Keratinocyte (primary cell): ENCODE measurements around the gene PRDX5. TPM values are rescaled to one million over a fixed set of nuclear protein-coding genes. Genes with fewer than 3 reads are reported as not detected.
A peak's percentile ranks its signal among the peaks of the same experiment; 100 is the strongest.

Experiments
- DNase-seq: peaks from one replicate; pipeline ENCODE4 v3.0.0-alpha.2; 2011; ENCODE audit warnings: low read depth, missing footprints, low spot score
- FAIRE-seq: peaks from 2 replicates; lab custom pipeline; 2011; peaks lifted over from hg19 to GRCh38; lab: Jason Lieb, UNC
- H2AFZ ChIP-seq: 2 replicates; pipeline ENCODE4 v1.6.0; 2012; ENCODE audit warnings: low read length, control low read depth, inconsistent platforms; ENCODE audit not compliant: control insufficient read depth
- H3K27ac ChIP-seq: 2 replicates; pipeline ENCODE4 v1.5.1; 2011; ENCODE audit warnings: low read length; ENCODE audit not compliant: control insufficient read depth, insufficient read depth
- H3K27me3 ChIP-seq: 3 replicates; pipeline ENCODE4 v1.6.0; 2011; ENCODE audit warnings: low read length; ENCODE audit not compliant: control insufficient read depth, insufficient read depth; ENCODE audit errors: extremely low read depth
- H3K36me3 ChIP-seq, 2 experiments: 2 replicates in 1 of 2; 3 replicates in 1 of 2; pipeline ENCODE4 v1.5.1; 2011; ENCODE audit warnings: low read length in 2 of 2, mild to moderate bottlenecking in 1 of 2; ENCODE audit not compliant: control insufficient read depth in 2 of 2, insufficient read depth in 2 of 2; ENCODE audit errors: extremely low read depth in 1 of 2
- H3K4me1 ChIP-seq: 3 replicates; pipeline ENCODE4 v1.5.1; 2011; ENCODE audit warnings: low read length; ENCODE audit not compliant: control insufficient read depth, insufficient read depth; ENCODE audit errors: extremely low read depth
- H3K4me2 ChIP-seq: 3 replicates; pipeline ENCODE4 v1.6.0; 2011; ENCODE audit warnings: low read depth, low read length; ENCODE audit not compliant: control insufficient read depth, insufficient read depth; ENCODE audit errors: extremely low read depth
- H3K4me3 ChIP-seq, 3 experiments: fragments of 200-600 bp in 1 of 3; sonication (generic) in 1 of 3; 2 replicates in 2 of 3; 3 replicates in 1 of 3; pipeline ENCODE4 v1.5.1; 2011 to 2016; ENCODE audit warnings: low read length in 3 of 3, mild to moderate bottlenecking in 3 of 3, control low read depth in 2 of 3, inconsistent platforms in 1 of 3, low read depth in 1 of 3, mixed read lengths in 1 of 3, mixed run types in 1 of 3, moderate library complexity in 1 of 3; ENCODE audit not compliant: control insufficient read depth in 2 of 3, insufficient read depth in 2 of 3; ENCODE audit errors: extremely low read depth in 1 of 3
- H3K79me2 ChIP-seq: 2 replicates; pipeline ENCODE4 v1.6.0; 2012; ENCODE audit warnings: low read length; ENCODE audit not compliant: control insufficient read depth, insufficient read depth
- H3K9ac ChIP-seq: 3 replicates; pipeline ENCODE4 v1.6.0; 2011; ENCODE audit warnings: low read length; ENCODE audit not compliant: control insufficient read depth, insufficient read depth; ENCODE audit errors: extremely low read depth
- H3K9me1 ChIP-seq: 3 replicates; pipeline ENCODE4 v1.6.0; 2011; ENCODE audit warnings: low read length; ENCODE audit not compliant: control insufficient read depth, insufficient read depth; ENCODE audit errors: extremely low read depth
- H3K9me3 ChIP-seq: 2 replicates; pipeline ENCODE4 v1.5.1; 2012; ENCODE audit warnings: low read depth, low read length; ENCODE audit not compliant: control insufficient read depth
- H4K20me1 ChIP-seq: 3 replicates; pipeline ENCODE4 v1.6.0; 2011; ENCODE audit warnings: low read length; ENCODE audit not compliant: control insufficient read depth, insufficient read depth; ENCODE audit errors: extremely low read depth
- EZH2 ChIP-seq: IDR thresholded peaks from one replicate; pipeline ENCODE4 v1.6.1; 2012; ENCODE audit warnings: inconsistent platforms, mild to moderate bottlenecking, low read length, moderate library complexity
- dilution Hi-C: fragments of 300-500 bp; cut with MboI; formaldehyde crosslinking; loops from one replicate; pipeline ENCODE4 v1.7.0; 2020; ENCODE audit warnings: low sequenced_read_pairs; ENCODE audit not compliant: extremely low pct_ligation_motif_present
- polyA plus RNA-seq, 5 experiments: library from polyadenylated mRNA; depleted of rRNA in 3 of 5; stranded (reverse) in 3 of 5; stranded (forward) in 1 of 5; unstranded in 1 of 5; fragments of >200 nt; gene quantifications; 1 replicate in 1 of 5; 2 replicates in 3 of 5; 3 replicates in 1 of 5; pipeline versions ENCODE4 v1.2.1 to v1.2.3, GENCODE V29; 2011 to 2012; ENCODE audit warnings: missing spikeins in 2 of 5, low read depth in 1 of 5, low replicate concordance in 1 of 5
- TF ChIP-seq, protein P1 (sequence below), 3 experiments: IDR thresholded peaks in 1 of 3; conservative IDR thresholded peaks in 1 of 3; optimal IDR thresholded peaks in 1 of 3; 2 replicates in 2 of 3; 3 replicates in 1 of 3; pipeline versions ENCODE3 to v1.5.1; 2011; ENCODE audit warnings: low read length in 3 of 3, mild to moderate bottlenecking in 3 of 3, moderate library complexity in 2 of 3, control low read depth in 1 of 3, inconsistent platforms in 1 of 3; ENCODE audit not compliant: insufficient read depth in 2 of 3; ENCODE audit errors: extremely low read depth in 1 of 3

Gene PRDX5
- polyA plus RNA-seq, 1 donor (not counting 4 experiments of a cell fraction or from before 2014, with no cell fraction given) = 590 TPM

DNA sequence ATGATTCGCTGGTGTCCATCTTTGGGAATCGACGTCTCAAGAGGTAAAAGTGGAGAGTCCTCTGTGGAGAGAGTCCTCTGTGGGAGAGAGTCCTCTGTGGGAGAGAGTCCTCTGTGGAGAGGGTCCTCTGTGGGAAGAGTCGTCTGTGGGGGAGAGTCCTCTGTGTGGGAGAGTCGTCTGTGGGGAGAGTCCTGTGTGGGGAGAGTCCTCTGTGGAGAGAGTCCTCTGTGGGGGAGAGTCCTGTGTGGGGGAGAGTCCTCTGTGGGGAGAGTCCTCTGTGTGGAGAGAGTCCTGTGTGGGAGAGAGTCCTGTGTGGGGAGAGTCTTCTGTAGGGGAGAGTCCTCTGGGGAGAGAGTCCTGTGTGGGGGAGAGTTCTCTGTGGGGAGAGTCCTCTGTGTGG is 3.1 kb downstream of the PRDX5 start:
- peaks cover 65% of the 10 kb centered on the region for H3K4me1 ChIP-seq
- H3K4me2 ChIP-seq = peak overlapping the region; percentile 35
- H3K27me3 ChIP-seq = no peaks in the 10 kb centered on the region
- dilution Hi-C loops = no loop called here
- peaks cover 24% of the 10 kb centered on the region for H3K79me2 ChIP-seq
- peaks cover 23% of the 10 kb centered on the region in 2 experiments for H3K36me3 ChIP-seq
- DNase-seq (no peak), FAIRE-seq (no peak)
- no peaks in the 10 kb centered on the region for H3K9me3 ChIP-seq
- H4K20me1 ChIP-seq = no peaks in the 10 kb centered on the region
- no peak overlapping the region for H2AFZ ChIP-seq
- H3K4me3 ChIP-seq = peak overlapping the region in 1 of 3 experiments; percentile 4
- TF ChIP-seq, protein P1, sequence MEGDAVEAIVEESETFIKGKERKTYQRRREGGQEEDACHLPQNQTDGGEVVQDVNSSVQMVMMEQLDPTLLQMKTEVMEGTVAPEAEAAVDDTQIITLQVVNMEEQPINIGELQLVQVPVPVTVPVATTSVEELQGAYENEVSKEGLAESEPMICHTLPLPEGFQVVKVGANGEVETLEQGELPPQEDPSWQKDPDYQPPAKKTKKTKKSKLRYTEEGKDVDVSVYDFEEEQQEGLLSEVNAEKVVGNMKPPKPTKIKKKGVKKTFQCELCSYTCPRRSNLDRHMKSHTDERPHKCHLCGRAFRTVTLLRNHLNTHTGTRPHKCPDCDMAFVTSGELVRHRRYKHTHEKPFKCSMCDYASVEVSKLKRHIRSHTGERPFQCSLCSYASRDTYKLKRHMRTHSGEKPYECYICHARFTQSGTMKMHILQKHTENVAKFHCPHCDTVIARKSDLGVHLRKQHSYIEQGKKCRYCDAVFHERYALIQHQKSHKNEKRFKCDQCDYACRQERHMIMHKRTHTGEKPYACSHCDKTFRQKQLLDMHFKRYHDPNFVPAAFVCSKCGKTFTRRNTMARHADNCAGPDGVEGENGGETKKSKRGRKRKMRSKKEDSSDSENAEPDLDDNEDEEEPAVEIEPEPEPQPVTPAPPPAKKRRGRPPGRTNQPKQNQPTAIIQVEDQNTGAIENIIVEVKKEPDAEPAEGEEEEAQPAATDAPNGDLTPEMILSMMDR (optimal IDR thresholded peaks at IDR 0.05 in 1 of 3, IDR thresholded peaks at IDR 0.05 in 1 of 3, conservative IDR thresholded peaks at IDR 0.05 in 1 of 3; ENCODE audit: extremely low read depth in 1 of 3, insufficient read depth in 2 of 3, low read length in 3 of 3) = no peak
- no peak for TF ChIP-seq EZH2
- H3K9me1 ChIP-seq = peaks cover 2% of the 10 kb centered on the region
- H3K27ac ChIP-seq = peak overlapping the region; percentile 85
- H3K9ac ChIP-seq = peak overlapping the region; percentile 69

DNA sequence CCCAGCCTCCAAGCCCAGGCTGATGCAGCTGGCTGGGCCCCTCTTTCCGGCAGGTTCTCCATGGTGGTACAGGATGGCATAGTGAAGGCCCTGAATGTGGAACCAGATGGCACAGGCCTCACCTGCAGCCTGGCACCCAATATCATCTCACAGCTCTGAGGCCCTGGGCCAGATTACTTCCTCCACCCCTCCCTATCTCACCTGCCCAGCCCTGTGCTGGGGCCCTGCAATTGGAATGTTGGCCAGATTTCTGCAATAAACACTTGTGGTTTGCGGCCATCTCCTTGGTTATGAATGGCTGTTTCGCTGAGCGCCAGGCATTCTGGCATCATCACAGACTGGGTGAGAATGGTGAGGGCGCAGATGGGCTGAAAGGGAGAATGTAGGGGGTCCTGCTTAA is 3.6 kb downstream of the PRDX5 start:
- Histone ChIP-seq H3K9me3 (no peaks in the 10 kb centered on the region), H2AFZ (no peak overlapping the region), H3K36me3 (peaks cover 19 to 21% of the 10 kb centered on the region in 2 experiments), H4K20me1 (no peaks in the 10 kb centered on the region), H3K27me3 (no peaks in the 10 kb centered on the region), H3K79me2 (peaks cover 21% of the 10 kb centered on the region), H3K4me2 (peak overlapping the region; percentile 35), H3K27ac (peak overlapping the region; percentile 85), H3K4me1 (peaks cover 62% of the 10 kb centered on the region), H3K9ac (peak overlapping the region; percentile 69), H3K9me1 (peaks cover 2% of the 10 kb centered on the region), H3K4me3 (peak overlapping the region in 1 of 3 experiments; percentile 4)
- TF ChIP-seq, protein P1 (optimal IDR thresholded peaks at IDR 0.05 in 1 of 3, IDR thresholded peaks at IDR 0.05 in 1 of 3, conservative IDR thresholded peaks at IDR 0.05 in 1 of 3; ENCODE audit: extremely low read depth in 1 of 3, insufficient read depth in 2 of 3, low read length in 3 of 3) = no peak
- TF ChIP-seq EZH2 = no peak
- DNase-seq = no peak
- FAIRE-seq = peak; percentile 94
- dilution Hi-C loops = no loop called here
